Stimulated activated CD4-positive, alpha-beta T cell treated with anti-CD3 and anti-CD28 coated beads, Interleukin-1b, Interleukin-23, amount 100 ng/mL, for 24 hours (primary cell): ENCODE measurements around the gene SETD1A.
A peak's percentile ranks its signal among the peaks of the same experiment; 100 is the strongest.
"Not testable (repeated sequence)": the region's sequence is repeated elsewhere in the genome, so short reads cannot be mapped to it uniquely, and the experiment has no call there.

Source experiments
- DNase-seq, 4 experiments: peaks; one replicate each; pipeline ENCODE4 v3.0.0-alpha.2; 2020; ENCODE audit warnings: low read depth in 4 of 4, low spot score in 1 of 4

The SETD1A gene

GRCh38 chr16:31011815-31012214, 54.3 kb downstream of the SETD1A start:
- not testable (repeated sequence) for DNase-seq

GRCh38 chr16:31013292-31013691, 55.7 kb downstream of the SETD1A start:
- not testable (repeated sequence) for DNase-seq

GRCh38 chr16:31016018-31016417, 58.5 kb downstream of the SETD1A start:
- DNase-seq = no peak

GRCh38 chr16:31017756-31018155, 60.2 kb downstream of the SETD1A start:
- DNase-seq = not testable (repeated sequence)

- DNase-seq = no peak
These were observed 63.0 kb downstream of the SETD1A start for GRCh38 chr16:31020536-31020935.

GRCh38 chr16:31022544-31023251, 65.1 kb downstream of the SETD1A start:
- no peak for DNase-seq

GRCh38 chr16:31023252-31023602, 65.7 kb downstream of the SETD1A start:
- no peak for DNase-seq

- DNase-seq = no peak
These were observed 66.2 kb downstream of the SETD1A start for GRCh38 chr16:31023627-31024226.

GRCh38 chr16:31025339-31025738, 67.8 kb downstream of the SETD1A start:
- no peak for DNase-seq

GRCh38 chr16:31029272-31029671, 71.7 kb downstream of the SETD1A start:
- no peak for DNase-seq

- no peak for DNase-seq
These were observed 73.7 kb downstream of the SETD1A start for GRCh38 chr16:31031276-31031675.

- peak; percentile 93 to 98 (median 94) for DNase-seq
These were observed 75.5 kb downstream of the SETD1A start, which contains the start of gene STX4 for GRCh38 chr16:31032736-31033708. Gene STX4, plus strand, starts transcription at chr16:31033558. Its CDS starts 248 bp downstream, at chr16:31033806.

- DNase-seq = peak; percentile 68 to 83 (median 81)
These were observed 76.3 kb downstream of the SETD1A start for GRCh38 chr16:31033709-31034492.
